PFSK-1 (cell line): Measurements from ENCODE around the gene DPP9.

ENCODE experiments used
- FOXP2 ChIP-seq: optimal IDR thresholded peaks from 2 replicates; pipeline ENCODE3; 2011; ENCODE audit warnings: borderline replicate concordance, control low read depth, inconsistent platforms; ENCODE audit not compliant: insufficient read depth; ENCODE audit errors: extremely low read length, extremely low read depth
- POLR2AphosphoS5 ChIP-seq: IDR thresholded peaks from 2 replicates; pipeline ENCODE4 v1.6.1; 2012; ENCODE audit warnings: low read depth, mild to moderate bottlenecking, control low read depth, low read length, moderate library complexity
- SIN3A ChIP-seq: IDR thresholded peaks from 2 replicates; pipeline ENCODE4 v1.6.1; 2012; ENCODE audit warnings: mild to moderate bottlenecking, low read length, moderate library complexity, borderline replicate concordance; ENCODE audit not compliant: insufficient read depth
- TAF1 ChIP-seq: IDR thresholded peaks from 2 replicates; pipeline ENCODE4 v1.6.1; 2012; ENCODE audit warnings: low read length, control low read depth, borderline replicate concordance; ENCODE audit not compliant: insufficient read depth
- TF ChIP-seq, protein P1 (sequence below), 2 experiments: IDR thresholded peaks; 2 replicates each; pipeline versions ENCODE4 v1.6.1 to v1.8.0; 2011 to 2012; ENCODE audit warnings: low read depth in 2 of 2, low read length in 2 of 2, control low read depth in 1 of 2, inconsistent platforms in 1 of 2, mild to moderate bottlenecking in 1 of 2, moderate library complexity in 1 of 2; ENCODE audit not compliant: insufficient read depth in 1 of 2

DPP9 gene

DNA sequence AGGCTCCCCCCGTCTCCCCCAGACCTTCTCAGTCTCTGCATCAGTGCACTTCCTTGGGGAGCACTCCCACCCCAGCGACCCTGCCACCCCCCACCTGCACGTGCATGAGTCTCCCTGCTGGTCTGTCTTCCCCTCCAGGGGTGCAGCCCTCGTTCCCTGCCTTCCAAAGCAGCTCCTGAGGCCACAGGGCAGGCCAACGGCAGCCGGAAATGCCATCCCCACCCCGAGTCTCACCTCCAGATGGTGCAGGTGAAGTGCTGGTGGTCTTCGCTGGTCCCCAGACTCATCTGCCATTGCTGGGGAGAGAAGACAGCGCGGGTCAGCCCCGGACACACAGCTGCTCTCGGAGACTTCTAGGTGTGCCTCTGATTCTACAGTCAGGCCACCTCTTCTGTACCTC is 59.0 kb downstream of the DPP9 start:
- no peak for TF ChIP-seq TAF1
- TF ChIP-seq FOXP2, result no peak
- TF ChIP-seq, protein P1, sequence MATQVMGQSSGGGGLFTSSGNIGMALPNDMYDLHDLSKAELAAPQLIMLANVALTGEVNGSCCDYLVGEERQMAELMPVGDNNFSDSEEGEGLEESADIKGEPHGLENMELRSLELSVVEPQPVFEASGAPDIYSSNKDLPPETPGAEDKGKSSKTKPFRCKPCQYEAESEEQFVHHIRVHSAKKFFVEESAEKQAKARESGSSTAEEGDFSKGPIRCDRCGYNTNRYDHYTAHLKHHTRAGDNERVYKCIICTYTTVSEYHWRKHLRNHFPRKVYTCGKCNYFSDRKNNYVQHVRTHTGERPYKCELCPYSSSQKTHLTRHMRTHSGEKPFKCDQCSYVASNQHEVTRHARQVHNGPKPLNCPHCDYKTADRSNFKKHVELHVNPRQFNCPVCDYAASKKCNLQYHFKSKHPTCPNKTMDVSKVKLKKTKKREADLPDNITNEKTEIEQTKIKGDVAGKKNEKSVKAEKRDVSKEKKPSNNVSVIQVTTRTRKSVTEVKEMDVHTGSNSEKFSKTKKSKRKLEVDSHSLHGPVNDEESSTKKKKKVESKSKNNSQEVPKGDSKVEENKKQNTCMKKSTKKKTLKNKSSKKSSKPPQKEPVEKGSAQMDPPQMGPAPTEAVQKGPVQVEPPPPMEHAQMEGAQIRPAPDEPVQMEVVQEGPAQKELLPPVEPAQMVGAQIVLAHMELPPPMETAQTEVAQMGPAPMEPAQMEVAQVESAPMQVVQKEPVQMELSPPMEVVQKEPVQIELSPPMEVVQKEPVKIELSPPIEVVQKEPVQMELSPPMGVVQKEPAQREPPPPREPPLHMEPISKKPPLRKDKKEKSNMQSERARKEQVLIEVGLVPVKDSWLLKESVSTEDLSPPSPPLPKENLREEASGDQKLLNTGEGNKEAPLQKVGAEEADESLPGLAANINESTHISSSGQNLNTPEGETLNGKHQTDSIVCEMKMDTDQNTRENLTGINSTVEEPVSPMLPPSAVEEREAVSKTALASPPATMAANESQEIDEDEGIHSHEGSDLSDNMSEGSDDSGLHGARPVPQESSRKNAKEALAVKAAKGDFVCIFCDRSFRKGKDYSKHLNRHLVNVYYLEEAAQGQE (IDR thresholded peaks at IDR 0.05; ENCODE audit: insufficient read depth in 1 of 2, low read depth in 2 of 2, low read length in 2 of 2), result no peak
- TF ChIP-seq SIN3A, result no peak
- no peak for TF ChIP-seq POLR2AphosphoS5

DNA sequence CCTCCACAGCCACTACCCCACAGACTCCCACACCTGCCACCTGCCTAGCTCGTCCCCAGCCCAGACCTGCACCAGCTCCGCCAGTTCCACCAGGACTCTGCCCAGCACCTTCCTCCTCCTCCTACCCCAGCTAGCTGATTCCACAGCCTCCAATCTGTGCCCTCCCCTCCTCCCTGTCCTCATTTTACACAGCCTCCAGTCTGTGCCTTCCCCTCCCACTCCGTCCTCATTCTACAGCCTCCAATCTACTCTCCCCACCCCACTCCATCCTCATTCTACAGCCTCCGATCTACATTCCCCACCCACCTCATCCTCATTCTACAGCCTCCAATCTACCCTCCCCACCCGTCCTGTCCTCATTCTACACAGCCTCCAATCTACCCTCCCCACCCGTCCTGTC is 60.8 kb downstream of the DPP9 start:
- TF ChIP-seq TAF1 (no peak), SIN3A (no peak), POLR2AphosphoS5 (no peak), FOXP2 (no peak)
- TF ChIP-seq, protein P1 (IDR thresholded peaks at IDR 0.05; ENCODE audit: insufficient read depth in 1 of 2, low read depth in 2 of 2, low read length in 2 of 2), result no peak

DNA sequence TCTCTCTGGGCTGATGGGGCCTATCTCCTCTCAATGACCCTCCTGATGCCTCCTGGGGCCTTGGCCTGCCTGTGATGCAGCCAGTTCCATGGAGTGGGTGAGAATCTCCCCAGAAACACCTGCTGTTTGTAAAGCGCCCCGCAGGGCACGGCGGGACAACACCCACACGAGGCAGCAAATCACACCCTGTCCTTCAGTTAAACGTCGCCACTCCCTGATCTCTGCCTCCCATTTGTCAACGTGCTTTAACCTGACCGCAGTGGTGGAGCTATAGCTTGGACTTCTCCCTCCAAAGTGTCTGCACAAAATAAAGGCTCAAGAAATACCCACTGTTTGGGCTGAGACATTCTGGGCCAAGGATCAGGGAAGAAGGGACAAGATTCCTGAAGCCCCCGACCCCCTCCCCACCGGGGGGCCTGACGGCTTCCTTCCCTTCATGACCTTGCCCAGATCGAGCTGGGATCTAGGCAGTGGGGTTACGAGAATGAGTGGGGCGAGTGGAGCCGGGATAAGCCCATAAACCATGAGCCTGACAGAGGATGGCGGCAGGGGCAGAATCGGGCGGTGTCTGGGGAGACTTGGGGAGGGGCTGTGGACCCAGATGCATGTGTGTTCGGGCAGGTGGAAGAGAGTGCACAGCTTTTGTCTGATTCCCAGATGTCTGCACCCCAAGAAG is 61.5 kb downstream of the DPP9 start:
- no peak for TF ChIP-seq TAF1
- no peak for TF ChIP-seq FOXP2
- no peak for TF ChIP-seq POLR2AphosphoS5
- no peak for TF ChIP-seq SIN3A
- TF ChIP-seq, protein P1 (IDR thresholded peaks at IDR 0.05; ENCODE audit: insufficient read depth in 1 of 2, low read depth in 2 of 2, low read length in 2 of 2), result no peak

DNA sequence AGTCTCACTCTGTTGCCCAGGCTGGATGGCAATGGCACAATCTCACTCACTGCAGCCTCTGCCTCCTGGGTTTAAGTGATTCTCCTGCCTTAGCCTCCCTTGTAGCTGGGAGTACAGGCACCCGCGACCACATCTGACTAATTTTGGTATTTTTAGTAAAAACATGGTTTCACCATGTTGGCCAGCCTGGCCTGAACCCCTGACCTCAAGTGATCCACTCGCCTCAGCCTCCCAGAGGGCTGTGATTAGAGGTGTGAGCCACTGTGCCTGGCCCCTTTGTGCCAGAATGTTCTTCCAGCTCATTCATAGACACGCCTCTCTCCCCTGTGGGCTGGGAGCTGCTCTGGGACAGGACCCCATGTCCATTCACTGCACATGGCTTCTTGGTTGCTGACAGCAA is 62.6 kb downstream of the DPP9 start:
- TF ChIP-seq TAF1 (no peak), FOXP2 (no peak), POLR2AphosphoS5 (no peak), SIN3A (no peak)
- TF ChIP-seq, protein P1 (IDR thresholded peaks at IDR 0.05; ENCODE audit: insufficient read depth in 1 of 2, low read depth in 2 of 2, low read length in 2 of 2), result no peak
